ENCODE data around the gene GDF10. TPM values are rescaled to one million over a fixed set of nuclear protein-coding genes. Genes with fewer than 3 reads are reported as not detected.
A peak's percentile ranks its signal among the peaks of the same experiment; 100 is the strongest.

Gene GDF10
- total RNA-seq, 4 donors from 2014 or later = 0.23 to 3.9 (median 1.0) TPM

DNA sequence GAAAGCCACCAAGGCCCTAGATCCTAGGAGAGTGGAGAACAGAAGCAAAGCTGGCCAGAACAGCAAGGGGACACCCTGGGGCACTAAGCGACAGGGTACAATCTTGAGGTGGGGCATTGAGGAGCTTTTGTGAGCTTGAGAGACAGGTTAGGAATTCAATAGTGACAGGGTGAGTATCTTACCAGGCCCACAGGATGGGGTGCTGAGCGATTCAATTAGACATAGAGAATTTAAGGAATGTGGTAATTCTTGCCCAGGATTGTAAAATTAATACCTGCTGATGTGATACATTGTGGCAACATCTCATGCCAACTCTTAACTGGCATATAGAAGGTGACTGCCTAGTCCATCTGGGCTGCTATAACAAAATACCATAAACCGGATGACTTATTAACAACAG is 62.2 kb downstream of the GDF10 start:
- 54 to 78% methylated on average over 3 of the region's 3 CpGs for WGBS, 2 donors

More for the DNA sequence above, 62.2 kb downstream of the GDF10 start:
- DNase-seq (ENCODE audit: low spot score in 2 of 2) = peak in 1 of 2 donors; percentile 63
- TF ChIP-seq, protein P1, sequence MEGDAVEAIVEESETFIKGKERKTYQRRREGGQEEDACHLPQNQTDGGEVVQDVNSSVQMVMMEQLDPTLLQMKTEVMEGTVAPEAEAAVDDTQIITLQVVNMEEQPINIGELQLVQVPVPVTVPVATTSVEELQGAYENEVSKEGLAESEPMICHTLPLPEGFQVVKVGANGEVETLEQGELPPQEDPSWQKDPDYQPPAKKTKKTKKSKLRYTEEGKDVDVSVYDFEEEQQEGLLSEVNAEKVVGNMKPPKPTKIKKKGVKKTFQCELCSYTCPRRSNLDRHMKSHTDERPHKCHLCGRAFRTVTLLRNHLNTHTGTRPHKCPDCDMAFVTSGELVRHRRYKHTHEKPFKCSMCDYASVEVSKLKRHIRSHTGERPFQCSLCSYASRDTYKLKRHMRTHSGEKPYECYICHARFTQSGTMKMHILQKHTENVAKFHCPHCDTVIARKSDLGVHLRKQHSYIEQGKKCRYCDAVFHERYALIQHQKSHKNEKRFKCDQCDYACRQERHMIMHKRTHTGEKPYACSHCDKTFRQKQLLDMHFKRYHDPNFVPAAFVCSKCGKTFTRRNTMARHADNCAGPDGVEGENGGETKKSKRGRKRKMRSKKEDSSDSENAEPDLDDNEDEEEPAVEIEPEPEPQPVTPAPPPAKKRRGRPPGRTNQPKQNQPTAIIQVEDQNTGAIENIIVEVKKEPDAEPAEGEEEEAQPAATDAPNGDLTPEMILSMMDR (IDR thresholded peaks at IDR 0.05) = no peak
- TF ChIP-seq POLR2A (IDR thresholded peaks at IDR 0.05) = no peak
- H3K4me3 ChIP-seq (ENCODE audit: low read depth, poor library complexity, severe bottlenecking) = no peak overlapping the region
- intact Hi-C loops (cut with DNase I; ENCODE audit: low total_unique reads) = no loop called here

Other genes with a start within 250 kb of the GDF10 start
- gene GDF2, start 22.3 kb downstream of the GDF10 start, total RNA-seq = not detected
- gene RBP3, start 48.2 kb downstream of the GDF10 start, total RNA-seq = not detected
- gene ZNF488, start 84.1 kb downstream of the GDF10 start, total RNA-seq = 1 to 10 TPM in 2 of 4 donors, under 1 TPM in 2; 0.80 to 2.0 (median 1.1) TPM
- 100 to 1,000 TPM in 3 of 4 donors, 10 to 100 TPM in 1; 94.1 to 198 (median 139) TPM for gene ANXA8, start 183.9 kb downstream of the GDF10 start, total RNA-seq
- 100 to 1,000 TPM in 1 of 4 donors, 10 to 100 TPM in 3; 41.4 to 115 (median 85.8) TPM for gene FAM25G, start 191.5 kb downstream of the GDF10 start, total RNA-seq
- 10 to 100 TPM in 2 of 4 donors, 1 to 10 TPM in 2; 6.4 to 10.7 (median 9.2) TPM for gene AGAP9, start 223.4 kb downstream of the GDF10 start, total RNA-seq

Measured in lower leg skin (tissue), 4 donors.